WTC11 (cell line): ENCODE results near the gene GPC5. TPM values are rescaled to one million over a fixed set of nuclear protein-coding genes. Genes with fewer than 3 reads are reported as not detected.

Experiments used
- ATAC-seq: fragments of 200-7000 bp; cut with Tn5 transposase; 2 replicates; pipeline ENCODE4 v1.10.0; 2021; ENCODE audit warnings: mild to moderate bottlenecking, moderate library complexity
- CTCF ChIA-PET: fragments of 300-600 bp; sonication (Branson Sonifier 250); formaldehyde crosslinking; loops from one replicate; lab custom pipeline; 2021; ENCODE audit warnings: antibody characterized with exemption; lab: Charles Lee
- POLR2A ChIA-PET: fragments of 350-600 bp; sonication (Branson Sonifier 250); formaldehyde crosslinking; loops from one replicate; lab custom pipeline; 2021; ENCODE audit warnings: antibody characterized with exemption; lab: Charles Lee
- DNase-seq: peaks from one replicate; pipeline ENCODE4 v3.0.0; 2021; ENCODE audit warnings: low spot score
- H3K27ac Mint-ChIP-seq: 2 replicates; pipeline ENCODE4 v1.8.0; 2021; ENCODE audit warnings: mixed read lengths
- H3K27me3 Mint-ChIP-seq: 2 replicates; pipeline ENCODE4 v1.8.0; 2021; ENCODE audit warnings: low read depth, mild to moderate bottlenecking, moderate library complexity, mixed read lengths
- H3K36me3 Mint-ChIP-seq: 2 replicates; pipeline ENCODE4 v1.8.0; 2021; ENCODE audit warnings: mixed read lengths
- H3K4me1 Mint-ChIP-seq: 2 replicates; pipeline ENCODE4 v1.8.0; 2022; ENCODE audit warnings: mixed read lengths
- H3K4me3 Mint-ChIP-seq: 2 replicates; pipeline ENCODE4 v1.8.0; 2021; ENCODE audit warnings: mild to moderate bottlenecking, moderate library complexity, mixed read lengths
- H3K9me3 Mint-ChIP-seq: 2 replicates; pipeline ENCODE4 v1.8.0; 2021; ENCODE audit warnings: mixed read lengths
- ARID4B ChIP-seq: sonication (generic); formaldehyde crosslinking; IDR thresholded peaks from 2 replicates; pipeline ENCODE4 v1.8.0; 2023; ENCODE audit warnings: missing genetic modification reagents, mild to moderate bottlenecking, borderline replicate concordance
- ATF1 ChIP-seq: sonication (generic); formaldehyde crosslinking; IDR thresholded peaks from 2 replicates; pipeline ENCODE4 v1.8.1; 2023; ENCODE audit warnings: mild to moderate bottlenecking, moderate library complexity, missing genetic modification reagents
- ERG ChIP-seq: fragments of 250-450 bp; sonication (Bioruptor Pico); IDR thresholded peaks from 2 replicates; pipeline ENCODE4 v1.8.0; 2021; ENCODE audit warnings: mild to moderate bottlenecking
- FOXJ3 ChIP-seq: sonication (generic); formaldehyde crosslinking; IDR thresholded peaks from 2 replicates; pipeline ENCODE4 v1.9.0; 2021; ENCODE audit warnings: missing genetic modification reagents, mild to moderate bottlenecking, borderline replicate concordance
- FOXP1 ChIP-seq: sonication (generic); formaldehyde crosslinking; IDR thresholded peaks from 2 replicates; pipeline ENCODE4 v1.8.0; 2022; ENCODE audit warnings: missing genetic modification reagents, mild to moderate bottlenecking, moderate library complexity, borderline replicate concordance
- FOXP4 ChIP-seq: sonication (generic); formaldehyde crosslinking; IDR thresholded peaks from 2 replicates; pipeline ENCODE4 v1.8.0; 2022; ENCODE audit warnings: mild to moderate bottlenecking, missing genetic modification reagents
- GRHL2 ChIP-seq: fragments of 250-450 bp; sonication (Bioruptor Pico); IDR thresholded peaks from 2 replicates; pipeline ENCODE4 v1.8.0; 2022; ENCODE audit warnings: mild to moderate bottlenecking, moderate library complexity; ENCODE audit not compliant: insufficient replicate concordance, severe bottlenecking
- HMGA2 ChIP-seq: fragments of 250-450 bp; sonication (Bioruptor Pico); IDR thresholded peaks from 2 replicates; pipeline ENCODE4 v1.4.0; 2021; ENCODE audit warnings: mild to moderate bottlenecking, moderate library complexity
- KAT7 ChIP-seq: sonication (generic); formaldehyde crosslinking; IDR thresholded peaks from 2 replicates; pipeline ENCODE4 v1.8.1; 2023; ENCODE audit warnings: missing genetic modification reagents, mild to moderate bottlenecking, borderline replicate concordance
- NFATC4 ChIP-seq: fragments of 250-450 bp; sonication (Bioruptor Pico); IDR thresholded peaks from 2 replicates; pipeline ENCODE4 v1.9.0; 2021; ENCODE audit warnings: mild to moderate bottlenecking
- RELA ChIP-seq: sonication (generic); formaldehyde crosslinking; IDR thresholded peaks from 2 replicates; pipeline ENCODE4 v1.8.1; 2022; ENCODE audit warnings: missing genetic modification reagents, mild to moderate bottlenecking, borderline replicate concordance
- TEAD1 ChIP-seq: sonication (generic); formaldehyde crosslinking; IDR thresholded peaks from 2 replicates; pipeline ENCODE4 v1.8.0; 2022; ENCODE audit warnings: mild to moderate bottlenecking, missing genetic modification reagents
- USF2 ChIP-seq: sonication (generic); formaldehyde crosslinking; IDR thresholded peaks from 2 replicates; pipeline ENCODE4 v1.8.1; 2023; ENCODE audit warnings: mild to moderate bottlenecking, missing genetic modification reagents, moderate library complexity
- ZMAT4 ChIP-seq: fragments of 250-450 bp; sonication (Bioruptor Pico); IDR thresholded peaks from 2 replicates; pipeline ENCODE4 v1.9.0; 2021; ENCODE audit warnings: mild to moderate bottlenecking
- ZNF396 ChIP-seq: fragments of 250-450 bp; sonication (Bioruptor Pico); IDR thresholded peaks from 2 replicates; pipeline ENCODE4 v1.8.0; 2021; ENCODE audit warnings: mild to moderate bottlenecking, moderate library complexity, borderline replicate concordance
- ZNF423 ChIP-seq: fragments of 250-450 bp; sonication (Bioruptor Pico); IDR thresholded peaks from 2 replicates; pipeline ENCODE4 v2.1.2; 2022; ENCODE audit warnings: mild to moderate bottlenecking, moderate library complexity
- ZNF425 ChIP-seq: fragments of 250-450 bp; sonication (Bioruptor Pico); conservative IDR thresholded peaks from 2 replicates; pipeline ENCODE4 v1.9.0; 2021; ENCODE audit warnings: mild to moderate bottlenecking
- ZSCAN18 ChIP-seq: fragments of 250-450 bp; sonication (Bioruptor Pico); IDR thresholded peaks from 2 replicates; pipeline ENCODE4 v2.1.2; 2022; ENCODE audit warnings: mild to moderate bottlenecking, moderate library complexity
- total RNA-seq: library from RNA; stranded (reverse); gene quantifications from 3 replicates; pipeline ENCODE4 v1.2.3, GENCODE V29; 2021

Gene GPC5
- total RNA-seq, 1 experiment from 2014 or later, result 0.46 TPM

- Mint-ChIP-seq H3K9me3 (0 out of 2 replicates have a peak, but pooled peaks cover 3% of the 10 kb centered on the region), H3K27ac (no peak overlapping the region), H3K36me3 (no peaks in the 10 kb centered on the region), H3K4me1 (peaks cover 28% of the 10 kb centered on the region), H3K27me3 (peaks cover 89% of the 10 kb centered on the region)
- ATAC-seq, result peak; percentile 90
- POLR2A ChIA-PET, result interaction anchor here (0.7 kb wide), 1 partner anchor 1667 kb away, joined by 4 read pairs; no protein-coding TSS in a partner anchor
- CTCF ChIA-PET, result interaction anchor here (1.4 kb wide), 1 partner anchor 10 kb away, joined by 4 read pairs; no protein-coding TSS in a partner anchor
- TF ChIP-seq FOXP1 (no peak), ZMAT4 (CRISPR knock-in tag) (0 out of 2 replicates have a peak, but pooled peaks have one; percentile 23), FOXJ3 (no peak), NFATC4 (CRISPR knock-in tag) (no peak), ZNF423 (CRISPR knock-in tag) (no peak), ARID4B (no peak), ZSCAN18 (no peak), ZNF425 (CRISPR knock-in tag) (no peak), ATF1 (CRISPR knock-in tag) (no peak), TEAD1 (CRISPR knock-in tag) (peak; percentile 66; the same call in 1 of the 2 replicates)
- TF ChIP-seq, all 79 proteins: peak for 2
- H3K4me3 Mint-ChIP-seq, result no peak overlapping the region
- no peak for DNase-seq
These were observed 1101.8 kb downstream of the GPC5 start for GRCh38 chr13:92500192-92500591.

GRCh38 chr13:92510416-92510815 is 1112.0 kb downstream of the GPC5 start:
- ChIA-PET CTCF (interaction anchor here (1.9 kb wide), 1 partner anchor 10 kb away, joined by 4 read pairs; no protein-coding TSS in a partner anchor), POLR2A (no interaction called here)
- H3K9me3 Mint-ChIP-seq, result no peaks in the 10 kb centered on the region
- ATAC-seq (peak; percentile 71), DNase-seq (no peak)
- peaks cover 9% of the 10 kb centered on the region for H3K27me3 Mint-ChIP-seq
- peaks cover 7% of the 10 kb centered on the region for H3K4me1 Mint-ChIP-seq
- H3K36me3 Mint-ChIP-seq, result no peaks in the 10 kb centered on the region
- no peak overlapping the region for H3K27ac Mint-ChIP-seq
- no peak overlapping the region for H3K4me3 Mint-ChIP-seq
- TF ChIP-seq GRHL2 (no peak), KAT7 (CRISPR knock-in tag) (no peak), HMGA2 (CRISPR knock-in tag) (no peak), ERG (CRISPR knock-in tag) (no peak), RELA (no peak), USF2 (CRISPR knock-in tag) (no peak), ZNF396 (CRISPR knock-in tag) (no peak), FOXP4 (CRISPR knock-in tag) (no peak)
